ENCODE data around the gene AXL.
"Not testable (repeated sequence)": the region's sequence is repeated elsewhere in the genome, so short reads cannot be mapped to it uniquely, and the experiment has no call there.

The AXL gene

GRCh38 chr19:41288673-41289530, 69.9 kb downstream of the AXL start:
- no peak for DNase-seq (ENCODE audit: low read depth)
- no peak overlapping the region for H3K4me3 ChIP-seq (ENCODE audit: low read depth, low read length)
- TF ChIP-seq, protein P1, sequence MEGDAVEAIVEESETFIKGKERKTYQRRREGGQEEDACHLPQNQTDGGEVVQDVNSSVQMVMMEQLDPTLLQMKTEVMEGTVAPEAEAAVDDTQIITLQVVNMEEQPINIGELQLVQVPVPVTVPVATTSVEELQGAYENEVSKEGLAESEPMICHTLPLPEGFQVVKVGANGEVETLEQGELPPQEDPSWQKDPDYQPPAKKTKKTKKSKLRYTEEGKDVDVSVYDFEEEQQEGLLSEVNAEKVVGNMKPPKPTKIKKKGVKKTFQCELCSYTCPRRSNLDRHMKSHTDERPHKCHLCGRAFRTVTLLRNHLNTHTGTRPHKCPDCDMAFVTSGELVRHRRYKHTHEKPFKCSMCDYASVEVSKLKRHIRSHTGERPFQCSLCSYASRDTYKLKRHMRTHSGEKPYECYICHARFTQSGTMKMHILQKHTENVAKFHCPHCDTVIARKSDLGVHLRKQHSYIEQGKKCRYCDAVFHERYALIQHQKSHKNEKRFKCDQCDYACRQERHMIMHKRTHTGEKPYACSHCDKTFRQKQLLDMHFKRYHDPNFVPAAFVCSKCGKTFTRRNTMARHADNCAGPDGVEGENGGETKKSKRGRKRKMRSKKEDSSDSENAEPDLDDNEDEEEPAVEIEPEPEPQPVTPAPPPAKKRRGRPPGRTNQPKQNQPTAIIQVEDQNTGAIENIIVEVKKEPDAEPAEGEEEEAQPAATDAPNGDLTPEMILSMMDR (IDR thresholded peaks at IDR 0.05; ENCODE audit: low read depth, low read length, missing control alignments) = no peak

DNA sequence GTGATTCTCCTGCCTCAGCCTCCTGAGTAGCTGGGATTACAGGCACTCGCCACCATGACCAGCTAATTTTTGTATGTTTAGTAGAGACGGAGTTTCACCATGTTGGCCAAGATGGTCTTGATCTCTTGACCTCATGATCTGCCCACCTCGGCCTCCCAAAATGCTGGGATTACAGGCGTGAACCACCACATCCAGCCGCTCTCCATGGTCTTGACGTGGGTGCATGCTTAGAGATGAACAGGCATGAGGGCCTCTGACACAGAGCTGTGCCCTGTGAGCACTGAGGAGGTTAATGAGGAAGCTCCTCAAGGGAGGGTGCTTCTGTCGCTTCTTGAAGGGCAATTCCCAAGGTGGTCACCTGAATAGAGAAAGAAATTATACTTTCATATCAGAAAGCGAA, 70.8 kb downstream of the AXL start:
- DNase-seq (ENCODE audit: low read depth); H3K4me3 ChIP-seq (ENCODE audit: low read depth, low read length): not testable (repeated sequence)

DNA sequence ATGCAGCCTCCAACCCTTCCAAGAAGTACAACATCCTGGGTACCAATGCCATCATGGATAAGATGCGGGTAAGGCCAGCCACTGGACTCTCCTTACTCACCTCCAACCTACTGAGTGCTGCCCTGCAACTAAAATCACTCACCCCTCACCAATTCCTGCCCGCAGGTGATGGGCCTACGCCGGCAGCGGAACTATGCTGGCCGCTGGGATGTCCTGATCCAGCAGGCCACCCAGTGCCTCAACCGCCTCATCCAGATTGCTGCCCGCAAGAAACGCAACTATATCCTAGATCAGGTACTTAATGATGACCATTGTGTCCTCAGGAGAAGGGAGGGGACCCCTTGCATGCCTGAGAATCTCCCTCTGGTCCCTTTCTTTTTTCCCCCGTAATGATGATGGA, 75.4 kb downstream of the AXL start:
- TF ChIP-seq, protein P1 (IDR thresholded peaks at IDR 0.05; ENCODE audit: low read depth, low read length, missing control alignments) = no peak
- no peak for DNase-seq (ENCODE audit: low read depth)
- H3K4me3 ChIP-seq (ENCODE audit: low read depth, low read length) = no peak overlapping the region

DNA sequence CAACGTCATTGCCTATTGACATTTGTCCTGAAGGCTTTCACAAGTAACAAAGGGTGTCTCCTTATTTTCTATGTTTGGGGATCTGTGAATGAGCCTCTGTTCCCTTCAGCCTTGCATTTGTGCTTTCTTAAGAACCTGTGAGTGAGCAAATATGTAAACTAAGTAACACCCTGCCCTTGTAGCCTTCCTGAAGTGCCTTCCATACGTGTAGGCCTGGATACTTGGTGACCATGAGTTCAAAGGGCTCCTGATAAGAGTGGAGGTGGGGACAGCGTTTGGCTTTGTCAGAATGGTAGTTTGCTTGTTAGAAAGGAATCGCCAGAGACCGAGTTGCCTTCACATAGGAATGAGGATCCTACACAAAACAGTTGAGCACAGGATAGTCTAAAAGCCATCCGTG, 76.5 kb downstream of the AXL start:
- TF ChIP-seq, protein P1 (IDR thresholded peaks at IDR 0.05; ENCODE audit: low read depth, low read length, missing control alignments) = no peak
- no peak for DNase-seq (ENCODE audit: low read depth)
- no peak overlapping the region for H3K4me3 ChIP-seq (ENCODE audit: low read depth, low read length)

- H3K4me3 ChIP-seq (ENCODE audit: low read depth, low read length) = no peak overlapping the region
- TF ChIP-seq, protein P1 (IDR thresholded peaks at IDR 0.05; ENCODE audit: low read depth, low read length, missing control alignments) = no peak
- no peak for DNase-seq (ENCODE audit: low read depth)
Observed at GRCh38 chr19:41296433-41296871, 77.4 kb downstream of the AXL start.

DNA sequence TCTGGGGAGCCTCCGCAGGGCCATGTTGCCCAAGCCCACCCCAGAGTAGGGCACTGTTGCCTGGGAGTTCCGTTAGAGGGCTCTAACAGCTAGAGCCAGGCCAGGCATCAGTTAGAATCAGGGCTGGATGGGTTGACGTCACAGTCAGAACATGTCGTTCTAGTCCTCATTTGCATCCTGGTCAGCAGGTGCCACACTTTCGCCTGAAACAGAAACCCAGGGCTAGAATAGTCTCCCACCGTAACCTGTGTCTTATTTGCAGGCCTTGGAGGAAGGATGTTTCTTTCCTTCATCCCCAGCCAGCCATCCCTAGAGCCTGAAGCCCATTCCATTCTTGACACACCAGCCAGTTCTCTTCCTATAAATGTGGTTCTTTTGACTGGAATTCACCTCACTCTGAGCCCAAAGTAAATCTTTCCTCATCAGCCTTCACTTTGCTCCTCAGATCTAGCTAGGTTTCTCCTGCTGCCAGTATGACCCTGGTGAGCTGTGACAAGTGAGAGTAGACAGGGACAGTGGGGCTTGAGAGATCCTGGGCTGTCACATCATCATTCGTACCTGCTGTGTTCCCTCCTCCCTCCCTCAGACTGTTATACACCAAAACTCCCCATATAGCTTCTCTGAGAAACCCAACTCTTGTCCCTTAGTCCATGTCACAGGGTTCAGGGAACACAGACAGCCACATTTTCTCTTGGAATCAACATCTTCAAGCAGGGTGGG, 78.8 kb downstream of the AXL start:
- DNase-seq (ENCODE audit: low read depth) = peak; percentile 79
- no peak overlapping the region; the same call in 1 of the 2 replicates for H3K4me3 ChIP-seq (ENCODE audit: low read depth, low read length)
- TF ChIP-seq, protein P1 (IDR thresholded peaks at IDR 0.05; ENCODE audit: low read depth, low read length, missing control alignments) = peak; percentile 26

DNA sequence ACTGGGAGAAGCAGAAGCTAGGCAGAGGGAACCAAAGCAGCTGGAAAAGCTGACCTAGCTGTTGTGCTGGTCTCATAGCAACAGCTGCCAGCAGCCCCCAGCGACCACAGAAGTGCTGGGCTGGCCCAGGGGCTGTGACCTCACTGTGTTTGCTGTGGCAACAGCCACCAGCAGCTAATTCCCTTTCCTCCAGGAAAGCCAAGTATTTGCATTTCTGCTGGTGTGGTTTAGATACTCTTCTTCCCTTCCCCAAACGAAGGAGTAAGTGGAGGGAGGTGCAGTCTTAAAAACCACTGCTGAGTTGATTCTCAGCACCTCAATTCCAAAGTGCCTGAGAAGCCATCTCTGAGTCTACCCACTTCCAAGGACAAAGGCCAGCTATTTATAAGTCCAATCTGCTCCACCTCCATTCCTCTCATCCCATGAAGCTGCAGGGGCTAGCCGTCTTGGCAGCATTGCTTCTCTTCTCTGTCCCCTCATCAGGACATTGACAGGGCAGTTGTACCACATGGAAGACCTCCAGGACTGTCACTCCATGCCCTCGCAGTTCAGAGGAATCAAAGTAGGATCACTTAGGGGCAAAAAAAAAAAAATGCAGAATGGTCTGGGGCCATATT, 79.4 kb downstream of the AXL start:
- H3K4me3 ChIP-seq (ENCODE audit: low read depth, low read length) = no peak overlapping the region; the same call in 1 of the 2 replicates
- TF ChIP-seq, protein P1 (IDR thresholded peaks at IDR 0.05; ENCODE audit: low read depth, low read length, missing control alignments) = no peak
- no peak for DNase-seq (ENCODE audit: low read depth)

Measured in GM12864 (cell line).